ENCODE data around the gene MON1A. TPM values are rescaled to one million over a fixed set of nuclear protein-coding genes. Genes with fewer than 3 reads are reported as not detected.

The MON1A gene
- total RNA-seq, 4 donors from 2014 or later = 9.9 to 19.1 (median 15.7) TPM

GRCh38 chr3:49867400-49867799 is 62.2 kb downstream of the MON1A start:
- no peak overlapping the region for H3K4me3 ChIP-seq
- H3K9me3 ChIP-seq = no peaks in the 10 kb centered on the region
- intact Hi-C loops (cut with DNase I) = no loop called here
- H3K4me1 ChIP-seq = peaks cover 10 to 16% (median 15%) of the 10 kb centered on the region in 4 donors
- no peak for DNase-seq (ENCODE audit: extremely low spot score)
- peaks cover 0 to 74% (median 20%) of the 10 kb centered on the region in 4 donors for H3K27me3 ChIP-seq
- no peak overlapping the region for H3K27ac ChIP-seq (replicated peaks in 1 of 4)
- H3K36me3 ChIP-seq = no peaks in the 10 kb centered on the region
- TF ChIP-seq EP300 (IDR thresholded peaks at IDR 0.05) (no peak), CTCF (IDR thresholded peaks at IDR 0.05) (no peak), POLR2AphosphoS5 (IDR thresholded peaks at IDR 0.05) (no peak), POLR2A (IDR thresholded peaks at IDR 0.05; ENCODE audit: low read depth) (no peak)
- WGBS = 100% methylated on average over 1 of the region's 1 CpG

GRCh38 chr3:49865198-49865784 is 64.3 kb downstream of the MON1A start:
- no peaks in the 10 kb centered on the region for H3K9me3 ChIP-seq
- H3K36me3 ChIP-seq = no peaks in the 10 kb centered on the region
- H3K4me3 ChIP-seq = no peak overlapping the region
- 74% methylated on average over 5 of the region's 7 CpGs for WGBS
- DNase-seq (ENCODE audit: extremely low spot score) = no peak
- H3K27me3 ChIP-seq = peaks cover 0 to 64% (median 18%) of the 10 kb centered on the region in 4 donors
- no peak for TF ChIP-seq POLR2A (IDR thresholded peaks at IDR 0.05; ENCODE audit: low read depth)
- TF ChIP-seq CTCF (IDR thresholded peaks at IDR 0.05) = no peak
- no peak for TF ChIP-seq POLR2AphosphoS5 (IDR thresholded peaks at IDR 0.05)
- no peak for TF ChIP-seq EP300 (IDR thresholded peaks at IDR 0.05)
- intact Hi-C loops (cut with DNase I) = no loop called here
- no peak overlapping the region for H3K27ac ChIP-seq (replicated peaks in 1 of 4)
- H3K4me1 ChIP-seq = peaks cover 10 to 16% (median 15%) of the 10 kb centered on the region in 4 donors

GRCh38 chr3:49864505-49864904 is 65.1 kb downstream of the MON1A start:
- WGBS = 66% methylated on average over 4 of the region's 5 CpGs
- Histone ChIP-seq H3K36me3 (no peaks in the 10 kb centered on the region), H3K27me3 (peaks cover 0 to 56% (median 14%) of the 10 kb centered on the region in 4 donors), H3K4me1 (peaks cover 6 to 9% (median 8%) of the 10 kb centered on the region in 4 donors), H3K27ac (replicated peaks in 1 of 4) (no peak overlapping the region), H3K4me3 (no peak overlapping the region), H3K9me3 (no peaks in the 10 kb centered on the region)
- no peak for DNase-seq (ENCODE audit: extremely low spot score)
- TF ChIP-seq POLR2AphosphoS5 (IDR thresholded peaks at IDR 0.05) (no peak), EP300 (IDR thresholded peaks at IDR 0.05) (no peak), CTCF (IDR thresholded peaks at IDR 0.05) (no peak), POLR2A (IDR thresholded peaks at IDR 0.05; ENCODE audit: low read depth) (no peak)
- intact Hi-C loops (cut with DNase I) = no loop called here

GRCh38 chr3:49859576-49860305 is 69.9 kb downstream of the MON1A start:
- intact Hi-C loops (cut with DNase I) = loop anchor here (5.0 kb wide), 2 partner anchors 48 to 228 kb away; partner anchors contain the start of gene RBM5
- H3K36me3 ChIP-seq = no peaks in the 10 kb centered on the region

More at GRCh38 chr3:49859576-49860305, 69.9 kb downstream of the MON1A start:
- H3K9me3 ChIP-seq = no peaks in the 10 kb centered on the region
- H3K4me3 ChIP-seq = no peak overlapping the region
- peaks cover 0 to 29% (median 0%) of the 10 kb centered on the region in 4 donors for H3K27me3 ChIP-seq
- H3K4me1 ChIP-seq = peaks cover 6 to 16% (median 12%) of the 10 kb centered on the region in 4 donors
- no peak for DNase-seq (ENCODE audit: extremely low spot score)
- 75% methylated on average over 1 of the region's 12 CpGs for WGBS
- no peak for TF ChIP-seq CTCF (IDR thresholded peaks at IDR 0.05)
- no peak for TF ChIP-seq EP300 (IDR thresholded peaks at IDR 0.05)
- TF ChIP-seq POLR2AphosphoS5 (IDR thresholded peaks at IDR 0.05) = no peak
- TF ChIP-seq POLR2A (IDR thresholded peaks at IDR 0.05; ENCODE audit: low read depth) = no peak
- H3K27ac ChIP-seq (replicated peaks in 1 of 4) = no peak overlapping the region

Small RNA genes within 50 kb of the gene (small RNA-seq; reads per million reads assigned to genes)
- gene RN7SL217P = 0 reads per million in 3 donors

Other genes with a start within 250 kb of the MON1A start
- gene MST1, start 240.3 kb downstream of the MON1A start, total RNA-seq = 1 to 10 TPM; 1.7 to 4.7 (median 3.8) TPM
- gene RNF123, start 240.3 kb downstream of the MON1A start, total RNA-seq = 10 to 100 TPM; 23.4 to 36.2 (median 31.5) TPM
- 1 to 10 TPM in 2 of 4 donors, not detected in 2; 1.2 to 1.7 TPM for gene AMIGO3, start 210.1 kb downstream of the MON1A start, total RNA-seq
- gene GMPPB, start 205.9 kb downstream of the MON1A start, total RNA-seq = 10 to 100 TPM; 12.0 to 18.9 (median 17.6) TPM
- gene IP6K1, start 143.3 kb downstream of the MON1A start, total RNA-seq = 10 to 100 TPM; 33.2 to 63.4 (median 52.4) TPM
- under 1 TPM in 1 of 4 donors, not detected in 3; 0.17 TPM for gene CDHR4, start 129.9 kb downstream of the MON1A start, total RNA-seq
- gene INKA1, start 126.5 kb downstream of the MON1A start, total RNA-seq = 1 to 10 TPM; 3.3 to 5.8 (median 4.0) TPM
- 10 to 100 TPM; 25.5 to 40.0 (median 31.4) TPM for gene UBA7, start 115.9 kb downstream of the MON1A start, total RNA-seq
- gene TRAIP, start 73.2 kb downstream of the MON1A start, total RNA-seq = 1 to 10 TPM in 2 of 4 donors, under 1 TPM in 1, not detected in 1; 0.84 to 1.4 (median 1.3) TPM
- gene CAMKV, start 59.9 kb downstream of the MON1A start, total RNA-seq = under 1 TPM in 1 of 4 donors, not detected in 3; 0.13 TPM
- gene MST1R, start 25.9 kb downstream of the MON1A start, total RNA-seq = 1 to 10 TPM; 1.7 to 6.6 (median 3.6) TPM
- gene RBM6, start 10.3 kb upstream of the MON1A start, total RNA-seq = 100 to 1,000 TPM in 1 of 4 donors, 10 to 100 TPM in 3; 57.9 to 100 (median 66.9) TPM
- gene RBM5, start 159.1 kb upstream of the MON1A start, total RNA-seq = 100 to 1,000 TPM in 2 of 4 donors, 10 to 100 TPM in 2; 78.0 to 161 (median 95.8) TPM
- 10 to 100 TPM; 11.9 to 46.5 (median 23.3) TPM for gene SEMA3F, start 225.5 kb upstream of the MON1A start, total RNA-seq